H1 (cell line): ENCODE measurements around the gene PPA2.

ENCODE experiments used
- CTCF ChIP-seq, 3 experiments: IDR thresholded peaks; 1 replicate in 2 of 3; 2 replicates in 1 of 3; pipeline versions ENCODE4 v1.5.1 to v1.6.1; 2011; ENCODE audit warnings: low read length in 3 of 3, mild to moderate bottlenecking in 3 of 3, inconsistent platforms in 2 of 3, low read depth in 1 of 3, moderate library complexity in 1 of 3; ENCODE audit not compliant: insufficient read depth in 1 of 3; ENCODE audit errors: control extremely low read depth in 1 of 3
- EGR1 ChIP-seq: IDR thresholded peaks from 2 replicates; pipeline ENCODE4 v1.6.1; 2011; ENCODE audit warnings: low read depth, low read length, borderline replicate concordance
- EP300 ChIP-seq, 2 experiments: IDR thresholded peaks; 1 replicate in 1 of 2; 2 replicates in 1 of 2; pipeline ENCODE4 v1.6.1; 2011 to 2012; ENCODE audit warnings: low read depth in 2 of 2, low read length in 2 of 2, mild to moderate bottlenecking in 2 of 2, borderline replicate concordance in 1 of 2, inconsistent platforms in 1 of 2, moderate library complexity in 1 of 2
- GABPA ChIP-seq: IDR thresholded peaks from 2 replicates; pipeline ENCODE4 v1.6.1; 2011; ENCODE audit warnings: mild to moderate bottlenecking, low read length, moderate library complexity, borderline replicate concordance; ENCODE audit not compliant: insufficient read depth
- RAD21 ChIP-seq, 2 experiments: IDR thresholded peaks in 1 of 2; conservative IDR thresholded peaks in 1 of 2; 2 replicates each; pipeline ENCODE4 v1.6.1; 2011; ENCODE audit warnings: low read depth in 2 of 2, low read length in 2 of 2, improper control_type of control experiment in 1 of 2, inconsistent platforms in 1 of 2, mild to moderate bottlenecking in 1 of 2, moderate library complexity in 1 of 2
- SIX5 ChIP-seq: IDR thresholded peaks from 2 replicates; pipeline ENCODE4 v1.6.1; 2011; ENCODE audit warnings: mild to moderate bottlenecking, low read depth, low read length
- ZNF274 ChIP-seq: IDR thresholded peaks from 2 replicates; pipeline ENCODE4 v1.7.0; 2012; ENCODE audit warnings: low read length, borderline replicate concordance; ENCODE audit errors: extremely low read depth

DNA sequence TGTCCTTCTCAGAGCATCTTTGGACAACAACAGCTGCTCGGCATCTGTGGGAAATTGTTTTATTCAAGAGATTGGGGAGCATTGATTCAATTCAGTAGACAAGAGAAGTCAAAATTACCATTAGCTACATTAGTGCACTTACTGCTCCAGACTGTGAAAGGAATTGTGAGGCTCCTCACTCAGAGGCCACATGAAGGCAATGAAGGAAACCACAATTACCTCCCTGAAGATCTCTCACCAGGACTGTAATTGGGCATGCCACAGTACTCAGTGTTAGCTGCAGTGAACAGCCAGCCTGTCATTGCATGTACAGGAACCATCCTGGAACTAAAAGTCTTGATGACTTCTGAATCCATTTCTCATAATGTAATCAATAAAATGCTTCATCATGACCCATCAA, 144.8 kb downstream of the PPA2 start:
- no peak for TF ChIP-seq EP300 (IDR thresholded peaks at IDR 0.05; ENCODE audit: borderline replicate concordance in 1 of 2, low read depth in 2 of 2, low read length in 2 of 2)
- TF ChIP-seq SIX5: no peak
- TF ChIP-seq CTCF (IDR thresholded peaks at IDR 0.05; ENCODE audit: control extremely low read depth in 1 of 3, insufficient read depth in 1 of 3, low read depth in 1 of 3, low read length in 3 of 3): no peak
- TF ChIP-seq EGR1: no peak
- no peak for TF ChIP-seq ZNF274
- TF ChIP-seq RAD21 (IDR thresholded peaks at IDR 0.05 in 1 of 2, conservative IDR thresholded peaks at IDR 0.05 in 1 of 2; ENCODE audit: low read depth in 2 of 2, low read length in 2 of 2): no peak
- no peak for TF ChIP-seq GABPA
